Upper lobe of left lung (tissue), 6 donors: ENCODE data around the gene TRIML2. TPM values are rescaled to one million over a fixed set of nuclear protein-coding genes. Genes with fewer than 3 reads are reported as not detected.
A peak's percentile ranks its signal among the peaks of the same experiment; 100 is the strongest.

ENCODE experiments used
- ATAC-seq, 2 donors: fragments of 200-7000 bp; cut with Tn5 transposase; one replicate each; pipeline ENCODE4 v1.9.1; 2022; ENCODE audit warnings: mild to moderate bottlenecking in 2 of 2, moderate library complexity in 2 of 2; ENCODE audit not compliant: low FRiP score in 2 of 2
- DNase-seq, 2 donors: peaks; one replicate each; pipeline ENCODE4 v3.0.0-alpha.2; 2019 to 2020
- H3K27ac ChIP-seq, 4 donors: fragments of 200-600 bp; sonication (generic); one replicate each; pipeline ENCODE4 v1.5.1; 2016 to 2019
- H3K27me3 ChIP-seq, 4 donors: fragments of 200-600 bp; sonication (generic); one replicate each; pipeline ENCODE4 v1.5.1; 2017 to 2019
- H3K36me3 ChIP-seq, 4 donors: fragments of 200-600 bp; sonication (generic); one replicate each; pipeline ENCODE4 v1.5.1; 2016 to 2019
- H3K4me1 ChIP-seq, 4 donors: fragments of 200-600 bp; sonication (generic); one replicate each; pipeline ENCODE4 v1.5.1; 2018 to 2019
- H3K4me3 ChIP-seq, 4 donors: fragments of 200-600 bp; sonication (generic); one replicate each; pipeline ENCODE4 v1.5.1; 2017 to 2019; ENCODE audit warnings: mild to moderate bottlenecking in 2 of 4, moderate library complexity in 1 of 4
- H3K9me3 ChIP-seq, 4 donors: fragments of 200-600 bp; sonication (generic); one replicate each; pipeline ENCODE4 v1.5.1; 2018 to 2019
- EP300 ChIP-seq, 4 donors: sonication (generic); formaldehyde crosslinking; IDR thresholded peaks; one replicate each; pipeline ENCODE4 v1.5.1; 2017; ENCODE audit warnings: antibody characterized with exemption in 4 of 4, control low read depth in 2 of 4
- POLR2A ChIP-seq, 4 donors: fragments of 450-650 bp; IDR thresholded peaks; one replicate each; pipeline ENCODE4 v1.5.1; 2016 to 2017; ENCODE audit warnings: antibody characterized with exemption in 4 of 4, mild to moderate bottlenecking in 2 of 4
- POLR2AphosphoS5 ChIP-seq, 2 donors: sonication (generic); formaldehyde crosslinking; IDR thresholded peaks; one replicate each; pipeline ENCODE4 v1.5.1; 2017; ENCODE audit warnings: antibody characterized with exemption in 2 of 2
- WGBS, 2 donors: methylation state at CpG; one replicate each; pipeline ENCODE4 v1.1.5; 2017 to 2018; 5-methylcytosine and 5-hydroxymethylcytosine counted together
- total RNA-seq, 6 donors: library from RNA; depleted of rRNA in 4 of 6; stranded (reverse); fragments of >200 nt in 4 of 6; gene quantifications; one replicate each; pipeline versions ENCODE4 v1.1.0 to v1.2.1, GENCODE V29; 2016 to 2021
- TF ChIP-seq, protein P1 (sequence below), 6 experiments: fragments of 450-650 bp in 4 of 6; fragments of 200-600 bp in 2 of 6; sonication (generic) in 2 of 6; IDR thresholded peaks; one replicate each; pipeline ENCODE4 v1.5.1; 2016 to 2019; ENCODE audit warnings: antibody characterized with exemption in 6 of 6
- donor health status: DM: no; HTN: no; CAD: no; lungs with moderate emphysema.
- donor health status: DM: no; HTN: yes; CAD: no; lungs with severe emphysema.

Gene TRIML2
- total RNA-seq, 6 donors from 2014 or later, result not detected

DNA sequence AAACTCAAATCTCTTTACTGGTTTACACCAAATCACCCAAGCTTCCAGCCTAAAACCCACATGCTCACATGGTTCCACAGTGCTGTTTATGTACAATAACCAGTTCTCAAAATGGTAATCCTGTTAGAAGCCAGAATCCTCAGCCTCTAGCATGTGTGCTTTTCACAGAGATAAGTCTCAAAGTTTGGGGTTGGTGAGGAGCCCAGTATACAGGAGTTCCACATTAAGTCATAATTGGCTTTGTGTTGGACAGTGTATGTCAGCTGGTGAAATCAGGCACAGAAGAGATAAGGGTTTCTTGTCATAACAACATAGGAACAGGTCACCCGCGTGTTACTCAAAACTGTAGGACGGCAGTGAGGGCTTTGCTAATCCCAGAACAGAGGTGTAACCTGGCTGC, 29.7 kb upstream of the TRIML2 start, which contains the start of gene TRIML1:
TRIML1 (plus strand) TSS at position 301 of the 400 bp plus-strand sequence. CDS start 118 bp downstream, outside the sequence.
- Histone ChIP-seq H3K27ac (peak within 1 kb of the TSS in 2 of 4 donors; percentile 10 to 25), H3K36me3 (no peaks in the 10 kb centered on the region), H3K9me3 (no peaks in the 10 kb centered on the region), H3K4me1 (peaks cover 0 to 3% (median 0%) of the 10 kb centered on the region in 4 donors), H3K27me3 (no peaks in the 10 kb centered on the region), H3K4me3 (no peak within 1 kb of the TSS)
- DNase-seq, result no peak
- 63 to 96% methylated on average over 3 of the region's 3 CpGs for WGBS, 2 donors
- ATAC-seq, result peak in 1 of 2 donors; percentile 9
- TF ChIP-seq POLR2A (IDR thresholded peaks at IDR 0.05) (no peak), POLR2AphosphoS5 (IDR thresholded peaks at IDR 0.05) (no peak), EP300 (IDR thresholded peaks at IDR 0.05) (no peak)
- TF ChIP-seq, protein P1, sequence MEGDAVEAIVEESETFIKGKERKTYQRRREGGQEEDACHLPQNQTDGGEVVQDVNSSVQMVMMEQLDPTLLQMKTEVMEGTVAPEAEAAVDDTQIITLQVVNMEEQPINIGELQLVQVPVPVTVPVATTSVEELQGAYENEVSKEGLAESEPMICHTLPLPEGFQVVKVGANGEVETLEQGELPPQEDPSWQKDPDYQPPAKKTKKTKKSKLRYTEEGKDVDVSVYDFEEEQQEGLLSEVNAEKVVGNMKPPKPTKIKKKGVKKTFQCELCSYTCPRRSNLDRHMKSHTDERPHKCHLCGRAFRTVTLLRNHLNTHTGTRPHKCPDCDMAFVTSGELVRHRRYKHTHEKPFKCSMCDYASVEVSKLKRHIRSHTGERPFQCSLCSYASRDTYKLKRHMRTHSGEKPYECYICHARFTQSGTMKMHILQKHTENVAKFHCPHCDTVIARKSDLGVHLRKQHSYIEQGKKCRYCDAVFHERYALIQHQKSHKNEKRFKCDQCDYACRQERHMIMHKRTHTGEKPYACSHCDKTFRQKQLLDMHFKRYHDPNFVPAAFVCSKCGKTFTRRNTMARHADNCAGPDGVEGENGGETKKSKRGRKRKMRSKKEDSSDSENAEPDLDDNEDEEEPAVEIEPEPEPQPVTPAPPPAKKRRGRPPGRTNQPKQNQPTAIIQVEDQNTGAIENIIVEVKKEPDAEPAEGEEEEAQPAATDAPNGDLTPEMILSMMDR (IDR thresholded peaks at IDR 0.05), result no peak

DNA sequence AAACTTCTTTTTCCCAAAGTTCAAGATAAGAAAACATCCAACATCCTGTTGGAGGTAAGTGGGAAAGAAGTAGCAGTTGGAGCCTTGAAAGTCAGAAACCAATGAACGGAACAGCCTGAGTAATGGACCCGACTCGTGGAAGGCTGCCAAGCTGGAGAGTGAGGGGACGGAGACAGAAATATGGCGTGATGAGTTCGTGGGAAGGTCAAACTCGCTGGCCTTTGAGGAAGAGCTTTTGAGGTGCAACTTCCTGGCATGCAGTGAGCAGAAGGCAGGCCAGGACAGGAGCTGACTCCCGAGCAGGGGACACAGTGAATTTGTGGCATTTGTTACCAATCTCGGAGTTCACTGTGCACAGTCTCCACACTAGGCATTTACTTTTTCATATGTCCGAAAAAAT, 28.8 kb upstream of the TRIML2 start:
- 46 to 62% methylated on average over 10 of the region's 10 CpGs for WGBS, 2 donors
- TF ChIP-seq, protein P1 (IDR thresholded peaks at IDR 0.05), result no peak
- TF ChIP-seq EP300 (IDR thresholded peaks at IDR 0.05), result no peak
- no peak for TF ChIP-seq POLR2A (IDR thresholded peaks at IDR 0.05)
- TF ChIP-seq POLR2AphosphoS5 (IDR thresholded peaks at IDR 0.05), result no peak
- DNase-seq, result no peak

DNA sequence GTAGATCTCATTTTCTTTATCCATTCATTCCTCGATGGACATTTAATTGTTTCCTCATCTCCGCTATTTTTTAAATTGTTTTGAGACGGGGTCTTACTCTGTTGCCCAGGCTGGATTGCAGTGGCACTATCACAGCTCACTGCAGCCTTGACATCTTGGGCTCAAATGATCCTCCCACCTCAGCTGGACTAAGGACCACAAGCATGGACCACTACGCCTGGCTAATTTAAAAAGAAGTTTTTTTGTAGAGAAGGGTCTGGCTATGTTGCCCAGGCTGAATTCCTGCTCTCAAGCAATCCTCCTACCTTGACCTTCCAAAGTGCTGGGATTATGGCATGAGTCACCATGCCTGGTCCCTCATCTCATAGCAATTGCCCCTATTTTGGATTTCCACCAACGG, 22.8 kb upstream of the TRIML2 start:
- ATAC-seq (no peak), DNase-seq (no peak)

More for the DNA sequence above, 28.8 kb upstream of the TRIML2 start:
- Histone ChIP-seq H3K27me3 (no peaks in the 10 kb centered on the region), H3K36me3 (no peaks in the 10 kb centered on the region), H3K27ac (no peak overlapping the region), H3K4me1 (peaks cover 0 to 3% (median 0%) of the 10 kb centered on the region in 4 donors), H3K9me3 (no peaks in the 10 kb centered on the region), H3K4me3 (no peak overlapping the region)
- ATAC-seq, result no peak

DNA sequence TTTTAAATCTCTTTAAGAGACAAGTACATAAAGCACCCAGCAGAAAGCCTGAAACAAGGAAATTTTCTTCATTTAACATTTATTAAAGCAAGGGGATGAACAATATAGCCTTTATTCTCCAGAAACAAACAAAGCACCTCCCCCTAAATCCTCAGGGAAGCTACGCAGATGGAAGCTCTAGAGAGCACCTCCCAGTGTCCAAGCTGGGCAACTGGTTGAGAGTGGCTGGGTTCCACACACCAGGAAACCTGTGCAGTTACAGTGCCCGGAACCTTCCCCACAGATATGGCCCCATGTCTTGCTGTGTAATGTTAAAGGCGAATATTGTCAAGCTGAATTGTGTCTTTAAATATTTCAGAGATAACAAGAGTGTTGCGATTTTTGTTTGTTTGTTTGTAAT, 21.0 kb upstream of the TRIML2 start:
- WGBS, 2 donors, result 90 to 93% methylated on average over 4 of the region's 4 CpGs
- no peaks in the 10 kb centered on the region for H3K36me3 ChIP-seq
- TF ChIP-seq EP300 (IDR thresholded peaks at IDR 0.05), result no peak
- TF ChIP-seq POLR2AphosphoS5 (IDR thresholded peaks at IDR 0.05), result no peak
- no peak for TF ChIP-seq POLR2A (IDR thresholded peaks at IDR 0.05)
- TF ChIP-seq, protein P1 (IDR thresholded peaks at IDR 0.05), result no peak
- H3K27me3 ChIP-seq, result no peaks in the 10 kb centered on the region
- no peaks in the 10 kb centered on the region for H3K4me1 ChIP-seq
- no peak overlapping the region for H3K27ac ChIP-seq
- H3K9me3 ChIP-seq, result no peaks in the 10 kb centered on the region
- no peak overlapping the region for H3K4me3 ChIP-seq
- ATAC-seq (no peak), DNase-seq (no peak)

More for the DNA sequence above, 22.8 kb upstream of the TRIML2 start:
- TF ChIP-seq, protein P1 (IDR thresholded peaks at IDR 0.05), result no peak
- no peak for TF ChIP-seq POLR2AphosphoS5 (IDR thresholded peaks at IDR 0.05)
- no peak for TF ChIP-seq EP300 (IDR thresholded peaks at IDR 0.05)
- no peak for TF ChIP-seq POLR2A (IDR thresholded peaks at IDR 0.05)
- H3K36me3 ChIP-seq, result no peaks in the 10 kb centered on the region
- 77 to 92% methylated on average over 5 of the region's 5 CpGs for WGBS, 2 donors
- no peaks in the 10 kb centered on the region for H3K27me3 ChIP-seq
- no peak overlapping the region for H3K27ac ChIP-seq
- H3K4me1 ChIP-seq, result no peaks in the 10 kb centered on the region
- no peak overlapping the region for H3K4me3 ChIP-seq
- no peaks in the 10 kb centered on the region for H3K9me3 ChIP-seq

DNA sequence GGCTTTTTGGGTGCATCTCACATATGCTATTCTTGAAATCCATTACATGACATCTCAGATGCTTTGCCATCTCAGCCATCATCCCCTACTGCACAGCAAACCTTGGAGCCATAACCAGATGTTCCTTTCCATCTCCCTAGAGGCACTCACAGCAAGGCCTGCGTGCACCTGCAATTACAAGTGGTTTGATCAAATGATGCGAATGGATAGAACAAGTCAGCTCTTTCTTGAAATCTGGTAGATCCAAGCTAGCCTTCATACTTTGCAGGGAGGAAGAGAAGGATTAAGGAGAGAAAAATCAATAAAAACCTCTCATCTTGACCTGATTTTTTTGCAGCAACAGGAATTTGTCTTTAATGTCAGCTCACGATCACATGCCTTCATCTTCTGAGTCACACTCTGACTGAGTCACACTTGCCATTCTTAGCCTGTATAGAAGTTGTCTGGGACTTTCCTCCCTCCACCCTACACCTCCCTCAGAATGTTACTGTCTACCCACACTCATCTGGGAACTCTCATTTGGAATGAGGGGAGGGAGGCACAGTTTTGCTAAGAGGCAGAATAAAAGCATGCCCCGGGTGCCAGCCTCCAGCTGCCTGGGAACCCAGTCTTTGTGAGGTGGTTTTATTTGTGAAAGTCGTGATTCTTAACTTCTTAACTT, 17.9 kb upstream of the TRIML2 start:
- Histone ChIP-seq H3K4me1 (no peaks in the 10 kb centered on the region), H3K36me3 (no peaks in the 10 kb centered on the region), H3K27ac (no peak overlapping the region), H3K4me3 (no peak overlapping the region), H3K9me3 (no peaks in the 10 kb centered on the region), H3K27me3 (no peaks in the 10 kb centered on the region)
- TF ChIP-seq, protein P1 (IDR thresholded peaks at IDR 0.05), result no peak
- TF ChIP-seq POLR2A (IDR thresholded peaks at IDR 0.05), result no peak
- no peak for TF ChIP-seq EP300 (IDR thresholded peaks at IDR 0.05)
- TF ChIP-seq POLR2AphosphoS5 (IDR thresholded peaks at IDR 0.05), result no peak
- 64 to 82% methylated on average over 5 of the region's 5 CpGs for WGBS, 2 donors
- DNase-seq (no peak), ATAC-seq (peak in 1 of 2 donors; percentile 75)
